Measurements from ENCODE around the gene TBKBP1. TPM values are rescaled to one million over a fixed set of nuclear protein-coding genes. Genes with fewer than 3 reads are reported as not detected.
A peak's percentile ranks its signal among the peaks of the same experiment; 100 is the strongest.

The TBKBP1 gene
- total RNA-seq, 1 experiment from 2014 or later = 3.3 TPM

DNA sequence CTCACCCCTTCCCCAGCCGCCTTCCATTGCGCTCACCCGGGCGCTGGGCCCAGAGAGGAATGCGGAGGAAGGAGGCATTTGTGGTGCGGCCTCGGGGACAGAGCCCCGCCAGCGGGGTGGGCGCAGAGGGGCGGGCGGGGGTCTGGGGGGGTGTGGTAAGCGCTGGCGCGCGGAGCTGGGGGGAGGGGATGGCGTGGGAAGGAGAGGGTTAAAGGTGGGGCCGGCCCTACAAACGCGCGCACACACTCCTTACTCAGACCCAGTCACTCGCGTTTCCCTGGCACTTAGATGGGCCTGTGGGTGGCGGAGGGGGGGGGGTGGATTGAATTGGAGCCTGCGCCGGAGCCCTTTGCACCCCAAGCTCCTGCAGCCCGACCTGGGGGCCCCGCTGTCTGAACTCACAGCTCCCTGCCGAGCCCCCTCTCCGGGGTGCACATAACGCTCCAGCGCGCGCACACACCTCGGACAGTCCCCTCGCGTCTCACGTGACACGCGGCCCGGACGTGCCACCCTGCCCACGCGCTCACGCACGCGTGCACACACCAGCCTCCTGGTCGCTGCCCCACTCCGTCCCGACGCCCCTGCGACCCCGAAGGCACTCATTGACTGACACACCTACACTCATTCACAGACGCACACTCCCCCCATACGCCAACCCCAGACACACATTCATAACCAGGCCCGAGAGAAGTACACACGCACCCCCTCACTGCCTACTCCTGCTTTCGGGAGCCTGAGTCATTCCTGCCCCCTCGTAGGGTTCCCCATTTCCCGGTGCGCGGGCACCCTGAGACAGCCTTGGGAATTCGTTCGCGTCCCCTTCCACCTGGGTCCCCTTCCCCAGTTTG lies 844 bp downstream of the TBKBP1 start:
- Histone ChIP-seq H3K9me3 (ENCODE audit: insufficient read depth, low read depth) (no peaks in the 10 kb centered on the region), H2AFZ (peak overlapping the region; percentile 84), H3K9me2 (ENCODE audit: insufficient read depth) (no peaks in the 10 kb centered on the region), H3K79me2 (ENCODE audit: low read depth) (no peaks in the 10 kb centered on the region), H3K4me3 (peak overlapping the region; percentile 66), H3K36me3 (ENCODE audit: low read depth) (no peaks in the 10 kb centered on the region), H3K4me1 (replicated peaks; ENCODE audit: insufficient read depth) (peaks cover 14% of the 10 kb centered on the region), H3K27me3 (ENCODE audit: insufficient read depth, low read depth) (no peaks in the 10 kb centered on the region), H3K4me2 (peak overlapping the region; percentile 79), H3F3A (ENCODE audit: insufficient read depth, low read depth) (peaks cover 36% of the 10 kb centered on the region; the same call in 1 of the 2 replicates), H4K20me1 (ENCODE audit: insufficient read depth) (no peaks in the 10 kb centered on the region; the same call in 1 of the 2 replicates), H3K27ac (no peak overlapping the region)
- TF ChIP-seq, protein P1, sequence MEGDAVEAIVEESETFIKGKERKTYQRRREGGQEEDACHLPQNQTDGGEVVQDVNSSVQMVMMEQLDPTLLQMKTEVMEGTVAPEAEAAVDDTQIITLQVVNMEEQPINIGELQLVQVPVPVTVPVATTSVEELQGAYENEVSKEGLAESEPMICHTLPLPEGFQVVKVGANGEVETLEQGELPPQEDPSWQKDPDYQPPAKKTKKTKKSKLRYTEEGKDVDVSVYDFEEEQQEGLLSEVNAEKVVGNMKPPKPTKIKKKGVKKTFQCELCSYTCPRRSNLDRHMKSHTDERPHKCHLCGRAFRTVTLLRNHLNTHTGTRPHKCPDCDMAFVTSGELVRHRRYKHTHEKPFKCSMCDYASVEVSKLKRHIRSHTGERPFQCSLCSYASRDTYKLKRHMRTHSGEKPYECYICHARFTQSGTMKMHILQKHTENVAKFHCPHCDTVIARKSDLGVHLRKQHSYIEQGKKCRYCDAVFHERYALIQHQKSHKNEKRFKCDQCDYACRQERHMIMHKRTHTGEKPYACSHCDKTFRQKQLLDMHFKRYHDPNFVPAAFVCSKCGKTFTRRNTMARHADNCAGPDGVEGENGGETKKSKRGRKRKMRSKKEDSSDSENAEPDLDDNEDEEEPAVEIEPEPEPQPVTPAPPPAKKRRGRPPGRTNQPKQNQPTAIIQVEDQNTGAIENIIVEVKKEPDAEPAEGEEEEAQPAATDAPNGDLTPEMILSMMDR (conservative IDR thresholded peaks at IDR 0.05) = no peak
- no peak for TF ChIP-seq EZH2 (IDR thresholded peaks at IDR 0.05; ENCODE audit: low read depth)
- CTCF ChIA-PET = no interaction called here
- no TSS peak for BruUV-seq (replicated peaks)
- POLR2A ChIA-PET (ENCODE audit: unreplicated experiment) = interaction anchor here (0.5 kb wide), 1 partner anchor 444 kb away, joined by 10 read pairs; no protein-coding TSS in a partner anchor
- intact Hi-C loops (cut with micrococcal nuclease; ENCODE audit: unreplicated experiment) = no loop called here
- no peak for DNase-seq

DNA sequence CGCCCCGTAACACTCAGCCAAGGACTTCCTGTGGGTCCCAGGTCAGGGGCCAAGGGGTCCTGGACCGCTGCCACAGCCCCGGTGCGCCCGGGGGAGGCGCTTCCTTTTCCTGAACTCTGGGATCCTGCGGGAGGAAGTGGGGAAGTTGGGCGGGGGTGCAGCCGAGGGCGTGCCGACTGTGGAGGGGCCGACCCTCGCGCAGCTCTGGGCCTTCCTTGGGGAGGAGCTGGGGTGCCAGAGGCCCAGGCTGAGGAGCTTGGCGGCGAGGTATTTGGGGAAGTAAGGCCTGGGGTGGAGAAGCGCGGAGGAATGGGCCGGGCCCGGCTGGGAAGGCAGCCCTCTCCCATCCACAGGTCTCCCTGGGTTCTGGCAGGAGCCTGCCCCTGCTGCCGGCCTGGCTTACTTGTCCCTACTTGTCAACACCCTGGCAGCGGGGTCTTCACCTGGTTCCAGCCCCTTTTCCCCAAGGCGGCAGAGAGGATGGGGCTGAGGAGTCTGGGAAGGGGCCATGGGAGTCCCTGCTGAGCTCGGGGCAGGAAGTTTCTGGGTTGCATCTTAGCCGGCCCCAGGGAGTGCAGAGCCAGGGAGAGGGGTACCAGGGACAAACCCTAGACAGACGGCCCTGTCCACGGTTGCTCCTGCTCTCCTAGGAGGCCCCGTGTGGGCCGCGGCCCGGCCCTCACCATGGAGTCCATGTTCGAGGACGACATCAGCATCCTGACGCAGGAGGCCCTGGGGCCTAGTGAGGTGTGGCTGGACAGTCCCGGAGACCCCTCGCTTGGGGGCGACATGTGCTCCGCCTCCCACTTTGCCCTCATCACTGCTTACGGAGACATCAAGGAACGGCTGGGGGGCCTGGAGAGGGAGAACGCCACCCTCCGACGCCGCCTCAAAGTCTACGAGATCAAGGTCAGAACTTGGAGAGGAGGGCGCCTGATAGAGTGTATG lies 1.7 kb downstream of the TBKBP1 start:
- intact Hi-C loops (cut with micrococcal nuclease; ENCODE audit: unreplicated experiment) = no loop called here
- Histone ChIP-seq H3K9me3 (ENCODE audit: insufficient read depth, low read depth) (no peaks in the 10 kb centered on the region), H3K4me2 (no peak overlapping the region), H3K36me3 (ENCODE audit: low read depth) (no peaks in the 10 kb centered on the region), H4K20me1 (ENCODE audit: insufficient read depth) (no peaks in the 10 kb centered on the region; the same call in 1 of the 2 replicates), H3K27ac (no peak overlapping the region), H3K4me1 (replicated peaks; ENCODE audit: insufficient read depth) (peaks cover 14% of the 10 kb centered on the region), H3K9me2 (ENCODE audit: insufficient read depth) (no peaks in the 10 kb centered on the region), H2AFZ (no peak overlapping the region), H3F3A (ENCODE audit: insufficient read depth, low read depth) (peaks cover 36% of the 10 kb centered on the region; the same call in 1 of the 2 replicates), H3K27me3 (ENCODE audit: insufficient read depth, low read depth) (no peaks in the 10 kb centered on the region), H3K4me3 (no peak overlapping the region), H3K79me2 (ENCODE audit: low read depth) (no peaks in the 10 kb centered on the region)
- DNase-seq = no peak
- CTCF ChIA-PET = no interaction called here
- POLR2A ChIA-PET (ENCODE audit: unreplicated experiment) = no interaction called here
- BruUV-seq (replicated peaks) = no TSS peak
- TF ChIP-seq EZH2 (IDR thresholded peaks at IDR 0.05; ENCODE audit: low read depth) = no peak
- TF ChIP-seq, protein P1 (conservative IDR thresholded peaks at IDR 0.05) = no peak

Data from PC-9 (cell line).